Endothelial cell (in vitro differentiated cells): Measurements from ENCODE around the gene CYB561D2. TPM values are rescaled to one million over a fixed set of nuclear protein-coding genes. Genes with fewer than 3 reads are reported as not detected.

Source experiments
- DNase-seq: peaks from one replicate; pipeline ENCODE4 v3.0.0; 2021; ENCODE audit warnings: low spot score
- H3K27ac Mint-ChIP-seq: one replicate; pipeline ENCODE4 v1.8.0; 2021; ENCODE audit warnings: mixed read lengths, inconsistent platforms; ENCODE audit not compliant: unreplicated experiment
- H3K27me3 Mint-ChIP-seq: one replicate; pipeline ENCODE4 v1.8.0; 2021; ENCODE audit warnings: mild to moderate bottlenecking, moderate library complexity, mixed read lengths, inconsistent platforms; ENCODE audit not compliant: unreplicated experiment
- H3K36me3 Mint-ChIP-seq: one replicate; pipeline ENCODE4 v1.8.0; 2021; ENCODE audit warnings: mild to moderate bottlenecking, low read depth, mixed read lengths, inconsistent platforms; ENCODE audit not compliant: unreplicated experiment
- H3K4me1 Mint-ChIP-seq: one replicate; pipeline ENCODE4 v1.8.0; 2021; ENCODE audit warnings: mild to moderate bottlenecking, mixed read lengths, inconsistent platforms; ENCODE audit not compliant: unreplicated experiment
- H3K4me3 Mint-ChIP-seq: one replicate; pipeline ENCODE4 v1.8.0; 2021; ENCODE audit warnings: mild to moderate bottlenecking, mixed read lengths, inconsistent platforms; ENCODE audit not compliant: unreplicated experiment
- H3K9me3 Mint-ChIP-seq: one replicate; pipeline ENCODE4 v1.8.0; 2021; ENCODE audit warnings: mixed read lengths, inconsistent platforms; ENCODE audit not compliant: unreplicated experiment
- CTCF ChIP-seq: fragments of 200-600 bp; sonication (generic); IDR thresholded peaks from one replicate; pipeline ENCODE4 v1.5.0; 2021; ENCODE audit warnings: antibody characterized with exemption; ENCODE audit not compliant: unreplicated experiment
- total RNA-seq: library from RNA; stranded (reverse); fragmentation: NEBNext Ultra II Directional; extraction: Animal tissue kit (Norgen Biotek cat#: 25700); gene quantifications from one replicate; pipeline ENCODE4 v1.2.1, GENCODE V29; 2021; ENCODE audit not compliant: unreplicated experiment

CYB561D2 gene
- total RNA-seq, 1 donor from 2014 or later: 5.5 TPM

- no peak for DNase-seq
- Mint-ChIP-seq H3K9me3 (no peaks in the 10 kb centered on the region), H3K36me3 (peaks cover 18% of the 10 kb centered on the region), H3K4me3 (peak overlapping the region; percentile 94), H3K4me1 (peaks cover 33% of the 10 kb centered on the region), H3K27me3 (peaks cover 6% of the 10 kb centered on the region), H3K27ac (peak overlapping the region; percentile 82)
- TF ChIP-seq CTCF: no peak
These were observed 7.8 kb downstream of the CYB561D2 start for GRCh38 chr3:50358355-50358910.

- no peak for TF ChIP-seq CTCF
- H3K36me3 Mint-ChIP-seq: peaks cover 13% of the 10 kb centered on the region
- H3K4me1 Mint-ChIP-seq: peaks cover 33% of the 10 kb centered on the region
- H3K9me3 Mint-ChIP-seq: no peaks in the 10 kb centered on the region
- DNase-seq: peak; percentile 88
- H3K27ac Mint-ChIP-seq: peak within 1 kb of the TSS; percentile 27
- peaks cover 6% of the 10 kb centered on the region for H3K27me3 Mint-ChIP-seq
- peak within 1 kb of the TSS; percentile 94 for H3K4me3 Mint-ChIP-seq
These were observed 8.5 kb downstream of the CYB561D2 start, which contains the start of gene TMEM115 for GRCh38 chr3:50358911-50359759. TSS of gene TMEM115 (minus strand) at chr3:50359521. CDS start at chr3:50359063, 458 bp downstream.

- peaks cover 8% of the 10 kb centered on the region for H3K36me3 Mint-ChIP-seq
- no peak for DNase-seq
- H3K27me3 Mint-ChIP-seq: peaks cover 6% of the 10 kb centered on the region
- H3K27ac Mint-ChIP-seq: peak overlapping the region; percentile 27
- no peak for TF ChIP-seq CTCF
- peaks cover 33% of the 10 kb centered on the region for H3K4me1 Mint-ChIP-seq
- no peaks in the 10 kb centered on the region for H3K9me3 Mint-ChIP-seq
- peak overlapping the region; percentile 93 for H3K4me3 Mint-ChIP-seq
These were observed 9.1 kb downstream of the CYB561D2 start for GRCh38 chr3:50359760-50360110.

GRCh38 chr3:50364573-50365079 lies 14.0 kb downstream of the CYB561D2 start:
- Mint-ChIP-seq H3K36me3 (peaks cover 3% of the 10 kb centered on the region), H3K4me1 (peaks cover 4% of the 10 kb centered on the region), H3K4me3 (peak overlapping the region; percentile 78), H3K9me3 (no peaks in the 10 kb centered on the region), H3K27me3 (peaks cover 7% of the 10 kb centered on the region), H3K27ac (no peak overlapping the region)
- peak; percentile 31 for DNase-seq
- TF ChIP-seq CTCF: no peak
